HG03432 (cell line): Measurements from ENCODE around the gene MEGF10.

Source experiments
- ATAC-seq: cut with Tn5 transposase; IDR thresholded peaks from one replicate; pipeline ENCODE4 v1.9.1; 2021; ENCODE audit warnings: mild to moderate bottlenecking, moderate library complexity; ENCODE audit not compliant: unreplicated experiment

Gene MEGF10

GRCh38 chr5:127324756-127325155 lies 34.2 kb downstream of the MEGF10 start:
- no peak for ATAC-seq

GRCh38 chr5:127326431-127326830 lies 35.8 kb downstream of the MEGF10 start:
- ATAC-seq = no peak

DNA sequence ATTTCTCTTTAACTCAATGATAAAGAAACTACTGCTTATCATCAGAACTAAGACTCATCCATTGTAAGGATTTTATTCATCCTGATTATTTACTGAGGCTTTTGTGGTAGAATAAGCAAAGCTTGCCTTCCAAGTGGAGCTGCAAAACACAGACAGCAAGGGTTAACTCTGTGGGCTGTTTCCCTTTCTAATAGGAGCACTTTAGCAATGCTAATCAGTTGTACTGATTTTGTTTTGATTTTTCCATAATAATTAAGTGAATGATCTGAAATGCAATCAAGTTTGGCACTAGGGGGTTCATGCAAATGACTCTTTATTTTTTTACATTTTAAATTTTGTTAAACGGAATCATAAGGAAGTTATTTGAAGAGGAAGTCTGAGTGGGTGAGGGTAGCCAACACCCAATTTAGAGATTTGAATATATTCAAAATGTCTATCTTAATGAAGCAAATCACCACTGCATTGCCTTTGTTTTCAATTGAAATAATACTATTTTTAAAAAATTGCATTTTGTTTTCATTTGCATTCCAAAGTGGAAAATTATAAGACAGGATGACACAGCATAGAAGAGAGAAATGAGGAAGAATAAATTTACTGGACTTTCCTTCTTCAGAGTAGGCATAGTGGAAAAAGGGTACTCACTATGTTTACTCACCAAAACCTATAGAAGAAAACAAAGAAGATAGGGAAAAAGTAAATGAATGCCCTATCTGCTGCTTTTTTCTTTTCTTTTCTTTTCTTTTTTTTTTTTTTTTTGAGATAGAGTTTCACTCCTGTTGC lies 36.6 kb downstream of the MEGF10 start:
- ATAC-seq = no peak

GRCh38 chr5:127330116-127330515 lies 39.5 kb downstream of the MEGF10 start:
- no peak for ATAC-seq

DNA sequence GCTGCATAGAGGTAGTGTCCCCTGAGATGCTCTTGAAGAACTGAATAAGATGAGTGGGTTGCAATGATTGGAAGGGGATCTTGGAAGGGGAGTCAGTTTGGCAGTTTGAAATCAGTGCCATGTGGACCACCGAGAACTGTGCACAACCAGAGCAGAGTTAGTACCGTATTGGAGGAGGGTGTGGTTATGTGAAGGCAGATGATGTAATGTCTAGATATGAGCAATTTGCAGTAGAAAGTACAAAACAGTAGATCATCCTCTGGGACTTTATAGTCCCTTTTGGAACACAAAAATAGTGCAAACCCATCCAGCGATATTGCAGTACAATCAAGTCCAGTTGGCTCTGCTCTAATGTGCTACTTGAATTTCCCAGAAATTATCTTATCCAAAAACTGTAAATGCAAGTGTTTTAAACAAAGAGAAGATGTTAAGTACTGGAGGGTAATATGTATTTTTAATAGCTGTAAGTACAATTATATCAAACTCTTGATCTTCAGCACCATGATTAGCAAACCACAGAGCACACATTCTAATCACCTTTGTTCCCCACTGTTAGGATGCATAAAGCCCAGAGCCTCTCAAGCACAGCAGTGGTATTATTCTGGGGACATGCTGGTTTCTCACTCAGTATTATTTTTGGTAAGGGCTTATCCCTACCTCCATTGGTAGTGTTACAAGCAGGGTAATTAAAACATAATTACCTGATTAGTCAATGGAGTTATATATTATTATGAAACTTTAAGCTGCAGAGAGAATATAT lies 41.5 kb downstream of the MEGF10 start:
- ATAC-seq = no peak

GRCh38 chr5:127333483-127333882 lies 42.9 kb downstream of the MEGF10 start:
- no peak for ATAC-seq

- no peak for ATAC-seq
Observed at GRCh38 chr5:127335381-127335780, 44.8 kb downstream of the MEGF10 start.

- no peak for ATAC-seq
Observed at GRCh38 chr5:127337876-127338275, 47.3 kb downstream of the MEGF10 start.

- no peak for ATAC-seq
Observed at GRCh38 chr5:127338501-127338900, 47.9 kb downstream of the MEGF10 start.

GRCh38 chr5:127340606-127341005 lies 50.0 kb downstream of the MEGF10 start:
- no peak for ATAC-seq

DNA sequence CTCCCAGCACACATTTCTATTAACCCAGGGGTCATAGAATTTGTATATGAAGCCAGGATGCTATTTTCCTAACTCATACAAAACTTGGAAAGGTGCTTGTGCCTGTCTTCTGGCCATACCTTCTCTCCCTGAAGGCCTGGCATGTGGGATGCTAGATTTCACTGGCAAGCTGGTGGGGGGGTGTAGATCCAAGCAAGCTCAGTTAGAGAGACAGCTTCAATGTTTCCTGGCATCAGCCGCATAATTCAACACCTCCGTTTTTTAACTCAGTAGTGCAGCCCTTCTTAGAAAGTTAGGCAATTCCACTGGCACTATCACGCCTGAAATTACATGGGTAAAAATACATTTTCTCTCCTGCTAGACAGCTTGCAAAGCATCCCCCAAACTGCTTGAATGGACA lies 51.8 kb downstream of the MEGF10 start:
- no peak for ATAC-seq

DNA sequence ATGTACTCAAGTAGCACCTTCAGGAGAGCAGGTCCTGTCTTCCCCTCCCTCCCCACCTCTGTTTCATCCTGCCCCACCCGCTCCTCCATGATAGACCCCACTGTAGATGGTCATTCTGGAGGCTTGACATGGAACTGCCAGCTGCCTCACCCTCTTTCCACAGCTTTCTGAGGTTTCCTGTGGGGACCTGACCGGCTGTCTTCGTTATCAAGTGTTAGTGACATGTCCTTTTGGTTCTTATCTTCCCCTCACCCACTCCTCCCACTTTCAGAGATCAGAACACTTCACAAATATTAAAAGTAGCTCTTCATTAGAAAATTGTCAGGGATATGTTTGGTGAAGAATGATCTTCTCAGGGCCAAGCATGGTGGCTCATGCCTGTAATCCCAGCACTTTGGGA lies 52.7 kb downstream of the MEGF10 start:
- ATAC-seq = no peak

GRCh38 chr5:127343866-127344265 lies 53.3 kb downstream of the MEGF10 start:
- no peak for ATAC-seq

- no peak for ATAC-seq
Observed at GRCh38 chr5:127344931-127345330, 54.3 kb downstream of the MEGF10 start.

DNA sequence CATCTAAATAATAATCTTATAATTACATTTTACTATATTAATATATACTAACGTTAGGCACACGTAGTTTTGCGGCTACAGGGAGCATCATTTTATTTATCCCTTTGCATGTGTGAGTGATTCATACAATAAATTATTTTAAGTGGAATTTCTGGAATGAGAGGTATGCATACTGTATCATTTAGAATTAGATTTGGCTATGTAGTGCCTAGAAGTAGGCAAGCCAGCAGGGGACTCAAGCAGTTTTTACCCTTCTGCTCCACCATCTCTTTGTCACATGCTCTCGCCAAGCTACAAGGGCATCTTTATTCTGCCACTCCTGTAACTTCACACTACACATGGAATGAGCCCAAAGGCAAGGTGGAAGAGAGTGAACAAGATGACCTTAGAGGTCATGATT lies 60.8 kb downstream of the MEGF10 start:
- ATAC-seq = no peak

GRCh38 chr5:127352068-127352467 lies 61.5 kb downstream of the MEGF10 start:
- no peak for ATAC-seq

GRCh38 chr5:127353327-127353726 lies 62.7 kb downstream of the MEGF10 start:
- ATAC-seq = no peak

DNA sequence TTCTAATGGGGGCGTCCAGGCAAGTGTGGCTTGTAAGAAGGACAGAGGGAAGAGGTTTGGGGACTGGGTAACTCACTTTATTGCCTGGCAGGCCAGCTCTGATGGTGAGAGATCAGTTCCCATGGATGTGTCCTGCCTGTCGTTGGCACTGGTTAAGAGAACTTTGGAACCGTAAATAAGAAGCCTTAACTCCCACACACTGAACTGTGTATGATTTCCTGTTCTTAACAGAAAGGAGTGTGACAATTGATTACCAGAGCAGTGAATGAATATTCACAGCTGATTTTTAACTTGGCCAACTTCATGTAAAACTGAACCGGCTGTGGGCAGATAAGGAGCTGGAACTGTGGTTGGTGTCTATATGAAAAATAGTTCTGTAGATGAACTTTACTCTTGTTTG lies 63.2 kb downstream of the MEGF10 start:
- ATAC-seq = no peak

DNA sequence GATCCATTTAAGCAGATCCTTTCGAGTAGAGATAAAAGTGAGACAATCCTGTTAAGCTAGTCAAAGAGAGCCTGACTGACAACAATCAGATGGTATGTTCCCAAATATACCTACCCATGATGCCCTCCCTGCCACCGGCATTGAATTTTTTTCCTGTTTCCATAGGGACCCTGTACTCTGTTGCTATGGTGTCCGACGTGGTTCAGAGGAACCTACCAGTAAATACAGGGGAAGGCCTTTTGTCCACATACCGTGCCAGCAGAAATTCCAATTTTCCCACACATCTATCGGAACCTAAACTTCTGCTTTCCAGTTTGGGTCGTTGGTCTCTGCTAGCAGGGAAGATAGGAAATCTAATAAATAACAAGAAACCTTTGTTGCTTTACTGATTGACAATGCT lies 64.7 kb downstream of the MEGF10 start:
- ATAC-seq = no peak

DNA sequence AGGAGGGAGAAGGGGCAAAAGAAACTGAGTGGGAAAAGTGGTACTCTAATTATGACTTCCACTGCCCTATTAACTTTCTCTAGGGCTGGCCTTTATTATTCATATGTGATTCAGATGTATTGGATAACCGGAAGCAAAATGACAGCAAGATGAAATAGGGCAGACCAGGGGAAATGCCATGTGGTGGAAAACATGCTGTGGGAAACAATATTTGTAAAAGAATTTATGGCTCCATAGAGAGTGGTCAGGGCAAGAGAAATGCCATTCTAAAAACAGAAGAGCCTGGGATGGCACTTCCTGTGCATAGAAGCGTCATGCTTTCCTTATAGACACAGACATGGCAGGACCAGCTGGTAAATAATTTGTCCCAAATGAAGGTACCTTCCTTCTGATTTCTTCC lies 67.7 kb downstream of the MEGF10 start:
- no peak for ATAC-seq

DNA sequence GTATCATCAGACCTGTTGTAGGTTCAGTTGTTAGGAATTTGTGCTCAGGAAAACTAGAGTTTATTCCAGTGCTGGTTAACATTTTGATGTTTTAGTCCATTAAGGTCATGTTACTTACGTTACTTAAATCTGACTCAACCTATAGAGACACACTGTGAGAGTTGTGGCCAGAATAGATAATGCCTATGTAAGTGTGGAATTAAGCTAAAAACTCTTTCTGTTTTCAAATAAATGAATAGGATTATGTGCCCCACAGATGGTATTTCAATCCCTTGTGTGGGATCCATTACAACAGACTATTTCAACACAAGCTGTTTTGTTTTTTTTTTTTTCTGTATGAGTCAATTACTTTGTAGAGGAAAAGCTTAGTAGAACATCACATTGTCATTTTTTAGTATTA lies 68.1 kb downstream of the MEGF10 start:
- ATAC-seq = no peak

- ATAC-seq = no peak
Observed at GRCh38 chr5:127359502-127359901, 68.9 kb downstream of the MEGF10 start.
